ENCODE measurements around the gene MID1.

The MID1 gene, protein sequence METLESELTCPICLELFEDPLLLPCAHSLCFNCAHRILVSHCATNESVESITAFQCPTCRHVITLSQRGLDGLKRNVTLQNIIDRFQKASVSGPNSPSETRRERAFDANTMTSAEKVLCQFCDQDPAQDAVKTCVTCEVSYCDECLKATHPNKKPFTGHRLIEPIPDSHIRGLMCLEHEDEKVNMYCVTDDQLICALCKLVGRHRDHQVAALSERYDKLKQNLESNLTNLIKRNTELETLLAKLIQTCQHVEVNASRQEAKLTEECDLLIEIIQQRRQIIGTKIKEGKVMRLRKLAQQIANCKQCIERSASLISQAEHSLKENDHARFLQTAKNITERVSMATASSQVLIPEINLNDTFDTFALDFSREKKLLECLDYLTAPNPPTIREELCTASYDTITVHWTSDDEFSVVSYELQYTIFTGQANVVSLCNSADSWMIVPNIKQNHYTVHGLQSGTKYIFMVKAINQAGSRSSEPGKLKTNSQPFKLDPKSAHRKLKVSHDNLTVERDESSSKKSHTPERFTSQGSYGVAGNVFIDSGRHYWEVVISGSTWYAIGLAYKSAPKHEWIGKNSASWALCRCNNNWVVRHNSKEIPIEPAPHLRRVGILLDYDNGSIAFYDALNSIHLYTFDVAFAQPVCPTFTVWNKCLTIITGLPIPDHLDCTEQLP

DNA sequence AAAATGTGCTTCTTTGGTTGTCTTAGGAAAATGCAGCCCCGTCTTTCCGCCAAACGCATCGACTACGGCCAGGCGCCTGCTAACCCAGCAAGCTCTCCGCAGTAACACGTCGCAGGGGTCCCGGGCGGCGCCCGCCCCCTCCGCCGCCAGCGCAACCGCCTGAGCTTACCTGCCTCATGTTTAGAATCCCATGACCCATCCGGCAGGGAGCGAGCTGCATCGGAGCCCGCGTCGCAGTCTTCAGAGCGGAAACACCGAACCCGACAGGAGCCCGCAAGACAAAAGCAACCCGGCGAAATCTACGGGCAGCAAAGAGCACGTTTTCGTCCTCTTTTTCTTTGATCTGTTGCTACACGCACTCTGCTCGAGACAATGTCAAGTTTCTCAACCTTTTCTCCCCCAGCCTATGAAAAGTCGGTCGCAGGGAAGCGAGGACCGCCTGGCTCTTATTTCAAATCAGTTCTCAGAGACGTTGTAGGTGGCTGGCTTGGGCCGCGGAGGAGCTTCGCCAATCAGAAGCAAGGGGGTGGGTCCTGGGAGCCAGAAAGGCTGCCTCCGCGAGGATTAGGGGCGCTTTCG, at the start of gene MID1:
TSS of gene MID1 (minus strand) at position 465 of the 579 bp plus-strand sequence. CDS start 53,038 bp downstream, outside the sequence.
- DNase-seq, result no peak

DNA sequence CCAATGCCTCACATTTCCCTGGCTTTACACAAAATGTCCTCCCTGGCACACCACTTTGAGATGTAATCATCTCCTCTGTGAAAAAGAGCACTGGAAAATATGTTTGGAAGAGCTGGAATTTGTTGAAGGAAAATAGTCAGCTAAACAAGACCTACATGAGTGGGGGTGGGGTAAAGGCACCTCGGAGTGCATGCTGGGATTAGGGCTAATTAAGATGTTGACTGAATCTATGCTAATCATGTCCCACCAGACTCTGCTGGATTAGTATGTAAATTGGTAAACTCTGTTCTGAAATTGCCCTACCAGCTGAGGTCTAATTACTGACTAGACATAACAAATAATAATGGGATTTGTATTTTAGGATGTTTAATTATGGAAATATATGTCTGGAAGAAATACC, 46.8 kb upstream of the MID1 start:
- no peak for DNase-seq

DNA sequence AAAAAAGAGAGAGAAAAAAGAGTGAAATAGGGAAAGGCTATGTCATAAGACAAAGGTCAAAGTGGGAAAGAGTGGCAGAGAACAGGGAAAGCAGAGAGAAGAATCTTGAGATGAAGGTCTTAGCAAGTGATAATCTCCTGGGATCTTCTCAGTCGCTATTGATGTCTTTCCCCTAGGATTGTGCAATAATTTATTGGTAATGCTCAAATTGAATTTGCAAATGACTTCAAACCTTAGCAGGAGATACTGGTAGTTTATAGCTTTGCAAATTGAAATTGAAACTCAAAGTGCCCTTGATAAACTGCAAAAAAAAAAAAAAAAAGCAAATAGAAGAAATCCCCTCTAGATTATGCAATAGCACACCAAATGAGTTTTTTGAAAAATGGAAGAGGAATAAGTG, 45.7 kb upstream of the MID1 start:
- no peak for DNase-seq

DNA sequence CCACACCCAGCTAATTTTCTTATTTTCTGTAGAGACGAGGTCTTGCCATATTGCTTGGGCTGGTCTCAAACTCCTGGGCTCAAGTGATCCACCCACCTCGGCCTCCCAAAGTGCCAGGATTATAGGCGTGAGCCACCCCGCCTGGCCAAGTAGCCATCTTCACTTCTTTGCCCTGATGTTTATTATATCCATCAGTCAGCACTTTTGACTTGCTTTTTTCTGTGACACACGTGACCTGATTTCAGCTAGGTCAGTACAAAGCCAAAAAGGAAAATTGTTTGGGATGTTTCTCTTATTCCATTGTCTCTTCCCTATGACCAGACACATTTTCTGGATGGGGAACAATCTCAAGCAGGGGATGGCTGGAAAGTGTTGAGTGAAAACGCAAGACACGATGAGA, 45.3 kb upstream of the MID1 start:
- no peak for DNase-seq

DNA sequence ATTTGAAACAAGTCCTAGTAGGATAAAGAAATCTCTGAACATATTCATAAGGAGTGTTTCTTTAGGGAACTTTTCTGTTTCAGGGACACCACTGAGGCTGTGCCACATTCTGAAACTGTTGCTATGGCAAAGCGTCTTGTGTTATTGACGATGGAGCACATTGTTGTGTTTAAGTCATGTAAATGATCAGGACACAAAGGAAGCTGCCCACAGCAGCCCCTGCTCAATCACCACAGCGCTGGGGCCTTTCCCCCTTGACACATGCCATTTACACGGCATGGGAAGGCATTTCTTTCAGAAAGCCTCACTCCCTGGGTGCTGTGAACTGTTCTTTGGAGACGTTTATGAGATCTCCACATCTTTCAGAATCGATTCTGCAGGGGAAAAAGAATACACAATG, 39.8 kb upstream of the MID1 start:
- no peak for DNase-seq

DNA sequence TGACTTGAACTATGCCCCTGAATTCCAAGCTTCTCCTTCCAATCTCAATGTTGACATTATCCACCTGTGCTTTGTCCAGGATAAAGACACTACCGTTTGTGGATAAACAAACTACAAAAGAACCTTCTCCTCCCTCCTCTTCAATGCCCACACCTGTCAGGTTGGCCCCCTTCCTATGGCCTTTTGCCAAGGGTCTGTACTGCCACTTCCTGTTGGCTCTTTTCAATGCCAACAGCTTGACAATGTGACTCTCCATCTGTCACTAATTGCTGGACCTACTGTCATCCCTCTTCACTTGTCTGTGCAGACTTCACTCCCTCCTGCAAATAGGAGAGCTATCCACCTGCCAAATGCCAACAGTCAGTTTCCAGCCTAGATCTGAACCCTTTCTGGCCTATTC, 35.8 kb upstream of the MID1 start:
- DNase-seq, result no peak

DNA sequence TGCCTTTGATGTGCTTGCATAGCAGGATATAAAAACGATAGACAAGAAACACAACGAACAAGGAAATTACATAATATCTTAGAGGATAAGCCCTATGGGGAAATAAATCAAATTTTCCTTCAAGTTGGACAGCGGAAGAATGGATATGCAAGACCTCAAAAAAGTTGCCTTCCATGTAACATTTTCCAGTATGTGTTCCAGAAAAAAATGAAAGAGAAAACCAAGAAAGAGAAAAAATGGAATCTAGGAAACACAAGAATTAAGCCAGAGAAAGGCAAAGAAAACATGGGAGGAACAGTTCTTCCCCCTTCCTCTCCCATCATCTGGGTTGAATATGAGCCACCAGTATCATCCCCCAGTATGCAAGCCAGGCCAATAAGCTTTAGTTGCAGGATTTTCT, 34.6 kb upstream of the MID1 start:
- DNase-seq, result no peak

DNA sequence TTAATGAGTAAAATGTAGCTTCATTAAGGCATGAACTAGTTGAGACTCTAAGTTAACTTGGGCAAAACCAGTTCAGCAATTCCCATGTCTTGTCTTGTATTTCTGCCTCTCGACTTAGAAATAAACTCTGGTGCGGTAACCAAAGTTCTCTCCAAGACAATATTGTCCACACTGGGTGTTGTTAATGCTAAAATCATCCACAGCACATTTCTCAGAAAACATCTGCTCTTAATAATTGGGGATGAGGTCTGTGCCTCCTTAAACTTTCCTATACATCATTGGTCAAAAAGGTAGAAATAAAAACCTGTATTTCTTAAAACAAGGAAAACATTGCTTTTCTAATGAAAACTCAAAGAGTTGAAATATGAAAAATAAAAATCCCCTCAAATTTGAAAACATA, 32.9 kb upstream of the MID1 start:
- DNase-seq, result no peak

DNA sequence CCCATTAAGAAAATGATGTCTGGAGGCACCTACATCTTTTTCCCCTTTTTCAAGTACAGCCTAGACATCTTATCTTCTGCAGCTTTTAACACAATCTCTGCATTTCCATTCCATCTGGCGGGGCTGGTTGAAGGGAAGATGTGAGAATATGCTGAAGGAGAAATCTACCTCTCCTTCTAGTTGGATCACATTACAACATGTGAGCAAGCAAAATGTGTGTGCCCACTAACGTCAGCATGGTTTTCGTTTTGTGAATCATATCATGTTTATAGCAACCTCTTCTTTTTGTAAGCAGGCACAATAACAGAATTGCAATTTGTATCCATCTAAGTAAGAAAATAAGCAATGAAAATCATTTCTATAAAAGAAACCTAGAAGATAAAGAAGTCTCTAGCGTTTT, 28.9 kb upstream of the MID1 start:
- no peak for DNase-seq

DNA sequence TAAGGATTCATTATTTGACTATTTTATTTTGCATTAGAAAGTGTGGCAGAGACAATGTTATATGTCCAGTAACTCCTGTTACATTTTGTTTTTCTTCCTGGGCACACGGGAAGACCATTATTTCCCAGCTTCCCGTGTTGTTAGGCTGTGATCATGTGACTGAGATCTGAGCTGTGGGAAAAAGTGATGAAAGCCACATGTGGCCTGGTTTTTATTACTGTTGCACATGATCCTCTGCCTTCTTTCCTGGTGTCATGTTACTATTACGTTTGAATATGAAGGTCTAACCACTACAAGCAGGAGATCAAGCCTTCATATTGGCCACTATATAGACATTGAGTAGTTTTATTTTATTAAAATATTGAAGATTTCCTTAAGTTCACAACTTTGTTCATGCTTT, 28.2 kb upstream of the MID1 start:
- DNase-seq, result no peak

DNA sequence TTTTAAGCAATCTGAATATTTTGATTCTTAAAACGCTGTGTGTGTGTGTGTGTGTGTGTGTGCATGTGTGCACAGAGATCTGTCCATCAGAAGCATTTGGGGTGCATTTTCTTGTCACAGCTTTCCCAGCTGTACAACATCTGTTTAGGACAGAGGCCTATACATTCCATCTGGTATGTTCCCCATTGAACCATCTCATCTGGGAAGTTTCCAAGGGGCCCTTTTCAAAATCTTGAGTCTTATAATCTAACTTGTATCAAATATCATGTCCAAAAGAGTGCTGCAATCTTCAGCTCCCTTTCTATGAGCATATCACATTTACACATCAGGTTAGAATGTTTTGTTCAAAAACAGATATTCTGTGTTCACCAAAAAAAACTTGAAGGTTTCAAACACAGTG, 16.5 kb upstream of the MID1 start:
- no peak for DNase-seq

DNA sequence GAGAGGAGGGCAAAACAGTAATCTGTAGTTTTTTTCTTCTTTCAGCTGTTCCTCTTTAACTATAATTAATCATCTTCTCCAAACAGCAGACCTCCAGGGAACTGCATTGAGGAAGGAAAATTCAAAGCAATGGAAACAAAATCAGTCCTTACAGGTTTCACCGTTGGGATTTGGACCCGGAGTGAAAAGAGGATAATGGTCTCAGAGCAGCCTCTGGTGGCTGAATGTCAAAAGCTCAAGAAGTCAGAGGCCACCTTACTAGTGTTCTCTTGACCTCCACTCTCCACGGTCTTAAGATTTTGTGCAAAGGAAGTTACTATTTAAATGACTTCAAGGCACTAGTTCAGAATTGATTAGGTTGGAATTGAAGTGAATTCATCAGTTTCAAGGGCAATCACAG, 16.0 kb upstream of the MID1 start:
- DNase-seq, result no peak

DNA sequence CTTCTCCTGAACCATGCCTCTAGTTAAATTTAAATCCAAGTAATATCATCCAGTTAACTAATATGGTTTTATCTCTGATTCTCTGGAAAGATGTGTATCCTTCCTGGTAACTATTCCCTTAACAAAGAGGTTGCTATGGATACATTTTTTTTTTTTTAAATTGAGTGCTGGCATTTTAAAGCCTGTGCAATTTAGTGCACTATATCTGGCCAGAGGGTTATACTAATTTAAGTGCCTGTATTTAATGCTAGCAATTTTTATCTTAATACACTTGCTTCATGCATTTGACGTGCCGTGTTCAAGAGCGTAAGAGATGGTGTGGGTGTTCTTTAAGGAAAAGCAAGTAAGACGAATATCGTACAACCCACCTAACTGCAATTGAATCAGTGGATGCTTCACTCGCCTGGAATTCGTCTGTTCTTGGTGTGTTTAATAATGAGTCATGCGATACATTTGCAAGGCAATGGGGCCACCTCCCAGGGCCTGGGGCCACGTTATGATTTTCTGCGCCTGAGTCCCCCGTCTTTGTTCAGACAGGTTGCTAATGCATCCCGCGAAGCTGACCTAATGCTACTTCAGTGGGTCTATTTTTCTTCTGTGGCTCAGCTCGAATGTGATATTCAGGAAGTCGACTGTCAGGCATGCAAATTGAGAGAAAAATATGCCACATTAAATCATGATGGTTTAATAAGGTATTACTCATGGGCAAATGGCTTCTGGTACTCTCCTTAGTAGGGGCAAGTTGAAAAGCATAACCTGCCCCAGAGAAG, 14.2 kb upstream of the MID1 start:
- no peak for DNase-seq

DNA sequence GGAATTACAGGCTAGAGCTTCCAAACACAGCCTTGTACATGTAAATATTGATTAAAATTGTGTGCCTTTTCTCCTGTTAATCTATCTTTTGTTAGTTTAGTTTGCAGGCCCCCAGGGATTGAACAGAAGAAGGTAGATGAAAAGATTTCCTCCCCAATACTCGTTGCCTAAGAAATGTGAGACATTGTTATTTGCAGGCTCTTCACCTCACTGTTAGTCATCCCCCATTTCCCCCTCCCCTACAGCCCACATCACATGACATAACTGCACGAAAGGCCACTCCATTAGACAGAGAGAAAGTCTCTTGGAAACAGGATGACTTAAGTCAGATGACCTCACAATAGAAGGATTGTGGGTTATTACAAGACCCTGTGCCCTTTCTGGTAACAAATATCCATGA, 13.3 kb upstream of the MID1 start:
- no peak for DNase-seq

DNA sequence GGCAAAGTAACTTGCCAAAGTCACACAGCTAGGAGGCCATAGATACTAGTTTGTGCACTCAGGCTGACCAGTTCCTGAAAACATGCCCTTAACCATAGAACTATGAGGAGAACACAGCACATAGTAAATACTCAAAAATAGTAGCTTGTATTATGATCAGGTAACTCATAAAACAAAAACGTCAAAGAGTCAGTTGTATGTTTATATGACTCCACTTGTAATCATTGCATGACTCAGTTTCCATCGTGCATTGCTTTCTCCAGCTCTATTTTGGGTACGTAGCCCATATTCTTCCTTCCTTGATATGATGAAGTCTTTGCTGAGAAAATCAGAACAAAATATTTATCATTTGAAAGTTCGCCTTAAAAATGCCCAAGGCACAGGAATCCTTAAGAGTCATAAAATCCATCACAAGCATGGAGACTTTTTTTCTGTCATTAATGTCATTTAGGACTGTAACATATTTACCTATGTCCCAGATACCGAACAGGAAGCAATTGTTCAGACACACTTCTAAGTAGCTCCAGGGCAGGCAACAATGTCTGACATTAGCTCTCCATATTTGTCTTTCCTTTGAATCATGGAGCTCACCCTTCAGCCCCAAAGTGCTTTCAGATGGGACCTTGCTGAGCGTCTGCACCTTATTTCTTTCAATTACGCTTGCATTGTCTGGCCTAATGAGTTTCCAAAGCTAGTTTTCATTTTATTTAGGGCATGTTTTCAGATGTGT, 11.2 kb upstream of the MID1 start:
- DNase-seq, result no peak

DNA sequence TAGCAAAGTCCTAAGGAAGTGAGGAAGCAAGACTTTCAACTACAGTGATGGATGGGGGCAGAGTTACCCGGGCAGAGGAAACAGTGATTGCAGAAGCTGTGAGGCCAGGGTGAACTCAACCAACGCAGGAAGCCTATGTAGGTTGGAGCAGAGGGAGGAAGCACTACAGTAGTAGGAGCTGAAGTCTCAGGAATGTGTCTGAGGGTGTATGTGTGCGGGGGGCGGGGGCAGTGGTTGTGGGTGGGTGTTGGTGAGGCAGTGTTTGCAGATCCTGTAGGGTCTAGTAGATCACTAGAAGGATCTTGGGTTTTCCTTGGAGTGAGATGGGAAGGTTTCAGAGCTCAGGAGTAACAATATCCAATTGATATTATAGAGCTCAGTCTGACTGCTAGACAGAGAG, 9.9 kb upstream of the MID1 start:
- no peak for DNase-seq

DNA sequence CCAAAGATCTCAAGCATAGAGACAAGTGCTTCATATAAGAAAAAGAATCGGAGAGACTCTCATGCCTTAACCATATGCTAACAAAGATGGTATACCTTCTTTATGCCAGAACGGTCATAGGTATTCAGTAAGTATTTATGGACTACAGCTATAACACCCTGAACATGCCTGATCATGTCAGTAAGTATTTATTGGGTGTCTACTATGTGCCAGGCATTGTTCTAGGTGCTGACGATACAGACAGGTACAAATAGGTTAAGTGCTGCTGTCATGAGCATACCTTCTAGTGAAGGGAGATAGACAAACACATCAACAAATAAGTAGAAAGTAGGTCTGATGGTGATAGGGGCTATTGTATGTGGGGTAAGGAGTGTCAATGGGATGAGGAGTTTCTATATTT, 9.5 kb upstream of the MID1 start:
- no peak for DNase-seq

DNA sequence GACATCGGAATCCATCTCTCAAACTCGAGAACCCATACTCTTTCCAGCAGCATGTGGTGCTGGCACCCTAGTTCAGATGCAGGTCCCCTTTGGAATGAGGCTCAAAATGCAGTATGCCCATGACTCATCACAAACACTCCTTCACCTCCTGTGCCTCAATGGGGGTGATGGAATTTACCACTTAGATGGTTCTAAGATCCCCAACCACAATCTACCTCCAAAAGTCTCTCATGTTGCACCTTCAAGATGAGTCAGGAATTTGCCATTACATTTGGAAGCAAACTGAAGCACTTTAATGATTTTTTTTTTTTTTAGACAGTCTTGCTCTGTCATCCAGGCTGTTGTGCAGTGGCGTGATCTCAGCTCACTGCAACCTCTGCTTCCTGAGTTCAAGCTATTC, 8.5 kb upstream of the MID1 start:
- DNase-seq, result no peak

DNA sequence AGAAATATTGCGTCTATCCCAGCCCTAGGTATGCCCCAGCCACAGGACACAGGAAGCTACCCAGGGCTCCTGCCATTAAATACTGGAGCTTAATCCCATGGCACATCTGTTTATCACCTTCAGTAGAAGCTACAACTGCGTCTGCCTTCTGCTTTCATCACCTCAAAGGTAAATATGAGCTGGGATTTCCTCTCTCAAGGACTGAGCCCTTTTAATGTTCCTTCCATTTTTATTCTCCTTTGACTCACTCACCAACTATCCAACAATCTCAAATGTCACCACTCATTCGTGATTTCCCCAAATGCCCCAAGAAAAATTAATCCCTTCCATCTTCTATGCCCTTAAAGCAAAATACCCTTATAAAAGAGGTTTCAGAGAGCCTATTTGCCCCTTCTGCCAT, 1.8 kb upstream of the MID1 start:
- DNase-seq, result no peak

DNA sequence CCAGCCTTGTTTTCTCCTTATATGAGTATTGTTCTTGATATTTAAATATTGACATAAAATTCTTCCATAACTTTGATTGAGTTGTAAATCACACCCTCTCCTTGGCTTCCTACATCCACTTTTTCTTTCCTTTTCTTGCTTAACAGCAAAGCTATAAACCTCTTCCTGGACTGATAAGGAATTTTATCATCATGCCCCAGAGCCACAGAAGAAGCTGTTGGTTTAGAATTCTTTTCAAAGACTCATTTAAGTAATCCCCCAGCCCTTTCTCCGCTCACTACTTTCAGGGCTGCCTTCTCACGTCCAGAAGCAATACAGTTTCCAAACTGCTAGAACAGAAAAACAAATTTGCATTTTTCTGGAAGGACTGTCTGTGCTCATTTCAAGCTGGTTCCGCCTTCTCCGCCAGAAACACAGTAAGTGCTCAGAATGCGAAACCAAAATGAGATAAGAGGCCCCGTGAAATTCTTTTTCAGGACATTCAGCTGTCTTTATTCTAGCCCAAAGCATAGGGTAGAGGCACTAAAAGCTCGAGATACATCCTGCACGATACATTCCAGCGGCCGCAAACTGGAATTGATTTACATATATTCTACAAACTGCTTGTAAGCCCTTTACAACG, 849 bp downstream of the MID1 start:
- no peak for DNase-seq

DNA sequence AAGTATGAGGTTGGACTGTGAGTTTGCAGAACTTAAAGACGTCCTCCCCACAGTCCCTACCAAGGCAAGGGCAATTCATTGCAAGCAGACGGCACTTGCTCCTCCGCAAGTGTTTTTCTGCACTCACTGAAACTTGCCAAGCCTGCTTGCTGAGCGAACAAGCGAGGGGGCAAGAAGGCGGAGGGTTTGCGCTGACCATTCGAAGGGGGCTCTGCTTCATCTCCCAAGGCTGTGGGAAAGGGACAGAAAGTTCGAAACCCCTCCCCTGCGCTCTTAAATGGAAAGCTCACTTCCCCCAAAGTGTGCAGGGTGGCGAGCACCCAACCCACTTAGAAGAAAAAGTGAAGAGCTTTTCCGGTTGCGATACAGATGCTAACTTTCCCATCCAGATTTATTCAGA, 1.4 kb downstream of the MID1 start:
- no peak for DNase-seq

DNA sequence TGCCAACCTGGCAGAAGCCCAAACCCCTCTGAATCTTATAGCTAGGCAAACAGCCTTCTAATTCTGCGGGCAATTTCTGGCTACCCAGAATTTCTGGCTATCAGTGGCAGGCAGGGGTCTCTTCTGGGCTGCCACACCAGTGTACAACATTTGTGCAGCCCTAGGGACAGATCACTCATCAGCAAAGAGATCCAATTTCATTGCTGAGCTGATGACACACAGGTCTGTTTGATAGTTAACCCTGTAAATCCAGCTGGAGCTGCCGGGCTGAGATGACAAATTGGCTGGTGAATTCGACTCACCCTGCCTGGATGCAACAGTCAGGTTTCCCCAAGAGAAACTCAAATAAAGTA, 2.4 kb downstream of the MID1 start:
- no peak for DNase-seq

All from activated CD4-positive, CD25-positive, alpha-beta regulatory T cell treated with anti-CD3 and anti-CD28 coated beads, Interleukin-2, amount 50 U/mL, for 72 hours (primary cell).